Smooth muscle cell (in vitro differentiated cells): Measurements from ENCODE around the gene SCN5A. TPM values are rescaled to one million over a fixed set of nuclear protein-coding genes. Genes with fewer than 3 reads are reported as not detected.

Experiments
- DNase-seq: peaks from one replicate; lab custom pipeline; 2025; ENCODE audit not compliant: unreplicated experiment; lab: John Stamatoyannopoulos, UW
- H2AFZ ChIP-seq: fragments of 200-600 bp; sonication (generic); 2 replicates; pipeline ENCODE4 v1.6.0; 2016; ENCODE audit warnings: antibody characterized with exemption, low read depth, mild to moderate bottlenecking
- H3F3A ChIP-seq: fragments of 200-600 bp; sonication (generic); 2 replicates; pipeline ENCODE4 v1.6.0; 2017; ENCODE audit warnings: antibody characterized with exemption, low read depth
- H3K27ac ChIP-seq: fragments of 200-600 bp; sonication (generic); 2 replicates; pipeline ENCODE4 v1.5.1; 2016; ENCODE audit warnings: low read depth, mild to moderate bottlenecking
- H3K27me3 ChIP-seq: fragments of 200-600 bp; sonication (generic); 2 replicates; pipeline ENCODE4 v1.6.1; 2016; ENCODE audit warnings: low read depth, mild to moderate bottlenecking
- H3K36me3 ChIP-seq: fragments of 200-600 bp; sonication (generic); 2 replicates; pipeline ENCODE4 v1.5.1; 2016; ENCODE audit warnings: low read depth
- H3K4me1 ChIP-seq: fragments of 200-600 bp; sonication (generic); 2 replicates; pipeline ENCODE4 v1.5.1; 2016; ENCODE audit warnings: low read depth
- H3K4me2 ChIP-seq: fragments of 200-600 bp; sonication (generic); 2 replicates; pipeline ENCODE4 v1.6.0; 2016; ENCODE audit warnings: mild to moderate bottlenecking
- H3K4me3 ChIP-seq: fragments of 200-600 bp; sonication (generic); 2 replicates; pipeline ENCODE4 v1.5.1; 2016; ENCODE audit warnings: mild to moderate bottlenecking
- H3K79me2 ChIP-seq: fragments of 200-600 bp; sonication (generic); 2 replicates; pipeline ENCODE4 v1.6.0; 2016; ENCODE audit warnings: low read depth, mild to moderate bottlenecking
- H3K9ac ChIP-seq: fragments of 200-600 bp; sonication (generic); 2 replicates; pipeline ENCODE4 v1.6.0; 2016; ENCODE audit warnings: low read depth
- H3K9me3 ChIP-seq: fragments of 200-600 bp; sonication (generic); replicated peaks from 2 replicates; pipeline ENCODE4 v1.5.1; 2016; ENCODE audit warnings: low read depth
- H4K20me1 ChIP-seq: fragments of 200-600 bp; sonication (generic); 2 replicates; pipeline ENCODE4 v1.6.0; 2016; ENCODE audit warnings: low read depth
- CTCF ChIP-seq: fragments of 200-600 bp; sonication (generic); IDR thresholded peaks from 2 replicates; pipeline ENCODE4 v1.5.1; 2017; ENCODE audit warnings: borderline replicate concordance, mild to moderate bottlenecking, antibody characterized with exemption; ENCODE audit not compliant: insufficient read depth, poor library complexity, severe bottlenecking
- WGBS: methylation state at CpG from one replicate; pipeline ENCODE4 v1.1.7; 2016; ENCODE audit warnings: low lambda C conversion rate; 5-methylcytosine and 5-hydroxymethylcytosine counted together
- polyA plus RNA-seq: library from polyadenylated mRNA; unstranded; fragments of >200 nt; fragmentation: Nextera tagmentation; extraction: Ambion mirVana; gene quantifications from 2 replicates; pipeline ENCODE4 v1.2.1, GENCODE V29; 2016
- total RNA-seq: library from RNA; depleted of rRNA; stranded (reverse); fragments of >200 nt; gene quantifications from 2 replicates; pipeline ENCODE4 v1.2.3, GENCODE V29; 2014

Gene SCN5A
- total and polyA plus RNA-seq, 2 experiments from 2014 or later = 0.93 to 3.4 TPM

- H3F3A ChIP-seq = no peaks in the 10 kb centered on the region
- H4K20me1 ChIP-seq = no peaks in the 10 kb centered on the region
- H3K36me3 ChIP-seq = no peaks in the 10 kb centered on the region
- no peak overlapping the region for H3K4me3 ChIP-seq
- H3K9ac ChIP-seq = no peak overlapping the region
- H3K9me3 ChIP-seq = no peaks in the 10 kb centered on the region
- no peak for DNase-seq
- 90% methylated on average over 16 of the region's 16 CpGs for WGBS
- no peaks in the 10 kb centered on the region for H3K4me1 ChIP-seq
- H3K27ac ChIP-seq = no peak overlapping the region
- no peak for TF ChIP-seq CTCF
- no peak overlapping the region for H2AFZ ChIP-seq
- no peaks in the 10 kb centered on the region for H3K79me2 ChIP-seq
- no peaks in the 10 kb centered on the region for H3K27me3 ChIP-seq
- H3K4me2 ChIP-seq = no peak overlapping the region
These were observed 72.7 kb downstream of the SCN5A start for GRCh38 chr3:38576526-38577370.

GRCh38 chr3:38576131-38576525 is 73.4 kb downstream of the SCN5A start:
- Histone ChIP-seq H3K36me3 (no peaks in the 10 kb centered on the region), H2AFZ (no peak overlapping the region), H3K4me3 (no peak overlapping the region), H3K4me1 (no peaks in the 10 kb centered on the region), H4K20me1 (no peaks in the 10 kb centered on the region), H3K79me2 (no peaks in the 10 kb centered on the region), H3K27me3 (no peaks in the 10 kb centered on the region), H3K9ac (no peak overlapping the region), H3F3A (no peaks in the 10 kb centered on the region), H3K9me3 (no peaks in the 10 kb centered on the region), H3K4me2 (no peak overlapping the region), H3K27ac (no peak overlapping the region)
- WGBS = 96% methylated on average over 5 of the region's 5 CpGs
- no peak for TF ChIP-seq CTCF
- no peak for DNase-seq

- no peak for DNase-seq
- no peak overlapping the region for H2AFZ ChIP-seq
- H3K9ac ChIP-seq = no peak overlapping the region
- WGBS = 94% methylated on average over 18 of the region's 18 CpGs
- H3K4me1 ChIP-seq = no peaks in the 10 kb centered on the region
- TF ChIP-seq CTCF = no peak
- H3K36me3 ChIP-seq = no peaks in the 10 kb centered on the region
- H3K79me2 ChIP-seq = no peaks in the 10 kb centered on the region
- H3F3A ChIP-seq = no peaks in the 10 kb centered on the region
- H3K4me3 ChIP-seq = no peak overlapping the region
- H3K27ac ChIP-seq = no peak overlapping the region
- H3K27me3 ChIP-seq = no peaks in the 10 kb centered on the region
- H3K4me2 ChIP-seq = no peak overlapping the region
- no peaks in the 10 kb centered on the region for H4K20me1 ChIP-seq
- no peaks in the 10 kb centered on the region for H3K9me3 ChIP-seq
These were observed 74.1 kb downstream of the SCN5A start for GRCh38 chr3:38575279-38575843.
